T-helper 1 cell treated with Interleukin-12 subunit alpha and Interleukin-12 subunit beta and Interleukin-4 antibody, amounts not matched to agents 30 μg/mL and 1 μg/mL, for 36 hours (primary cell): Measurements from ENCODE around the gene ZNF682.

Experiments used
- H3K27ac Mint-ChIP-seq: one replicate; pipeline ENCODE4 v1.8.0; 2021; ENCODE audit warnings: mild to moderate bottlenecking, mixed read lengths
- H3K27me3 Mint-ChIP-seq: one replicate; pipeline ENCODE4 v1.8.0; 2021; ENCODE audit warnings: low read depth, mixed read lengths
- H3K36me3 Mint-ChIP-seq: one replicate; pipeline ENCODE4 v1.8.0; 2021; ENCODE audit warnings: low read depth, mixed read lengths
- H3K4me1 Mint-ChIP-seq: one replicate; pipeline ENCODE4 v1.8.0; 2021; ENCODE audit warnings: low read depth, mixed read lengths
- H3K4me3 Mint-ChIP-seq: one replicate; pipeline ENCODE4 v1.8.0; 2021; ENCODE audit warnings: mild to moderate bottlenecking, moderate library complexity, mixed read lengths
- H3K9me3 Mint-ChIP-seq: one replicate; pipeline ENCODE4 v1.8.0; 2021; ENCODE audit warnings: mixed read lengths

ZNF682 gene

DNA sequence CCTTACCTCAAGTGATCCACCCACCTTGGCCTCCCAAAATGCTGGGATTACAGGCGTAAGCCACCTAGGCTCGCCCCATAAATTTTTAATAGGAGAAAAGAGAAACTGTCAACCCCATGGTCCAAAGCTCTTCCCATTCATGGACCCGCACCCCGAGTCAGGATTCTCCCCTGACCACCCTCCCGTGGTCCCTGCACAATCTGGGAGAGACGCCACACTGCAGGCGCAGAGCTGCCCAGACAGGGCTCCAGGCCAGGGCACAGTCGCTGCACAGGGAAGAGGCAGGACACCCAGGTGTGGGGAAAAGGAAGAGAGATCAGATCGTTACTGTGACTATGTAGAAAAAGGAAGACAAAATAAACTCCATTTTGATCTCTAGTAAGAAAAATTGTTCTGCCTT, 84.1 kb downstream of the ZNF682 start:
- H3K4me1 Mint-ChIP-seq = peaks cover 3% of the 10 kb centered on the region
- H3K36me3 Mint-ChIP-seq = peaks cover 2% of the 10 kb centered on the region
- H3K27me3 Mint-ChIP-seq = no peaks in the 10 kb centered on the region
- peaks cover 17% of the 10 kb centered on the region for H3K9me3 Mint-ChIP-seq
- no peak overlapping the region for H3K27ac Mint-ChIP-seq
- H3K4me3 Mint-ChIP-seq = no peak overlapping the region
